Inflammatory macrophage treated with lipopolysaccharide for 4 hours (primary cell): Measurements from ENCODE around the gene MAML2.

Experiments used
- DNase-seq: peaks from one replicate; pipeline ENCODE4 v3.0.0-alpha.2; 2020

MAML2 gene

DNA sequence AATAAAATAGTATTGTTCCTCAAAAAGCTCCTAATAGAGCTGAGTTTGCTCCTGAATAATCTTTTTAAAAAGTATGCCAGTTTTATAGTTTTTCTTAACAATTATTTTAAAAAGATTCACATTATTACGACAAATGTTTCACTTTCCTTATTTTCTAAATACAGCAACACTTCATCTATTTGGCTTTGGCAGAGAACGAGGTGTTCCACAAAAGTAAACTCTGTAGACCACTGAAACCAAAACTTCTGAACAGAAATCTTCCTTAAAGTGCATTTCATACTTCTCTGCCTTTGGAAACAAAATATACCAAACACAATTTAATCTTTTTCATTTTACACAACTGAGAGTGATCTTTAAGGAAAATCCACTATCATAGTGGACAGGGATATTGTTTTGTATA lies 285.5 kb downstream of the MAML2 start:
- DNase-seq, result no peak

- DNase-seq, result no peak
These were observed 286.4 kb downstream of the MAML2 start for GRCh38 chr11:96056576-96056975.

- no peak for DNase-seq
These were observed 287.1 kb downstream of the MAML2 start for GRCh38 chr11:96055706-96056387.

DNA sequence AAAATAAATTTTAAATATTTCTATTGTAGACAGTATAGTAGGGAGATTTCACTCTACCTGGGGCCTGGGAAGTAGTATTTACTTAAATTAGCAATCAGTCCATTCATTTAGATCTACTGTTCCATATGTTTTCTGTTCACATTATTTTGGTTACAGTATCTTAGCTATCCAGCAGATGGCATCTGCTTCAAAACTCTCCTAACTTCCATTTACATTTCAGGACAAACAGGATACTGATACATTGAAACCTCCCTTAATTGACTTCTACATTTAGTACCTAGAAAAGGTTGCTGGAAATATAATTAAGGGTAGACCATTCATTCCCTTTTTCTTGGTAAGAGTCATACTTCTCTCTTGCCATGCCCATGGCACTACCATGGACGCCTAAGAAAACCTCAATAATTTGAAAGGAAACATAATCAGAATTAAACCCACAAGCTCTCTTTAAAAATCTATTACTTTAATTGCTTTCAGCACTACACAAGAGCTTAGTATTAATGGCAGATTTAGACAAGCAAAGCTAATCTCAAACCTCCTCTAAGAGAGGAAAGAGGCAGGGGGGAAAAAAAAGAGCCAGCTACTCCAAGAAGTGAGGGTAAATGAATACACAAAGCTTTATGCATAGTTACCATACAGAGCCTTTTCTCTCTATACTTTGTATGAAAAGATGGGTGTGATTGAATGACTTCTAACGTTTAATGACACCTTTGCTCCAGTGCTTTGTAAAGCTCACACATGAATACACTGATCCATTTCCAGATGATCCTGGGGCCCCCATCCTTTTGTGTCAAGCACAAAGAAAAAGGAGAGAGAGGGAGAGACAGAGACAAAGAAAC lies 287.9 kb downstream of the MAML2 start:
- peak; percentile 26 for DNase-seq

- DNase-seq, result no peak
These were observed 289.9 kb downstream of the MAML2 start for GRCh38 chr11:96052921-96053651.

GRCh38 chr11:96051820-96052219 lies 291.2 kb downstream of the MAML2 start:
- no peak for DNase-seq

- no peak for DNase-seq
These were observed 292.4 kb downstream of the MAML2 start for GRCh38 chr11:96050435-96051182.

- DNase-seq, result peak; percentile 27
These were observed 293.6 kb downstream of the MAML2 start for GRCh38 chr11:96049426-96049825.

GRCh38 chr11:96045622-96046456 lies 297.2 kb downstream of the MAML2 start:
- DNase-seq, result peak; percentile 76

DNA sequence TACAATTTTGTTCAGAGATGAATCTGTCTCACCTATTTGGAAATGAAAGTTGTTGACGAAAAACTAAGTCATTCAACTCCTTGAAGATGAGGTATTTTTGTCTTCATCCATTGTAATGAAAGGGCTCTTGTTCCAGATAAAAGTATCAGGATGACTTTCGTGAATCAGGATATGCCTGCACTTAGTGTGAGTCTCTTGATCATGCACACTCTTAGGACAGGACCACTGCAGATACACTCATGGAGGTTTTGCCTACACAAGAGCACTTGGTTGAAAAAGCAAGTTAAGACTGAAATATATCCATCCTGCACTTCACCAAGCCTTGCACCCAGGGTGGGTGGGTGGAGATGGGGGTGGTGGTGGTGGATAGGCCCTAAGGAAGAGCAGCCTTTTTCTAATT lies 298.2 kb downstream of the MAML2 start:
- no peak for DNase-seq

- no peak for DNase-seq
These were observed 298.7 kb downstream of the MAML2 start for GRCh38 chr11:96044311-96044710.

DNA sequence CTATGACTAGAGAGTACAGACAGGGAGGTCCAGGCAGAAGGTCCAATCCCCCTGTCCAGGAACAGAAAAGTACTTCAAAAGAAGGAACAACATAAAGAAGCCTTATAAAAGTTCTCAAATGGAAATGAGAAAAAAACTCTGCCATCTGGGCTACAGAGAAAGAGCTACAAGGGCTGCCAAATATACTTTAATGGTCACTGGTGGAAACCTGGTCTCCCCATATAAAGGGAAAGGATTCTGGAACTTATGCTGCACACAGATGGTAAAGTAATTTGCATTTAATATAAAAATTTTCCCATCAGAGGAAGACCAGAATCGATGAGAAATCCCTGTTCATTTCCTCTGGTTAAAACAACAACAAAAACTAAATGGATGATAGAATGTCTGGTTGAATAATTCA lies 299.7 kb downstream of the MAML2 start:
- no peak for DNase-seq

DNA sequence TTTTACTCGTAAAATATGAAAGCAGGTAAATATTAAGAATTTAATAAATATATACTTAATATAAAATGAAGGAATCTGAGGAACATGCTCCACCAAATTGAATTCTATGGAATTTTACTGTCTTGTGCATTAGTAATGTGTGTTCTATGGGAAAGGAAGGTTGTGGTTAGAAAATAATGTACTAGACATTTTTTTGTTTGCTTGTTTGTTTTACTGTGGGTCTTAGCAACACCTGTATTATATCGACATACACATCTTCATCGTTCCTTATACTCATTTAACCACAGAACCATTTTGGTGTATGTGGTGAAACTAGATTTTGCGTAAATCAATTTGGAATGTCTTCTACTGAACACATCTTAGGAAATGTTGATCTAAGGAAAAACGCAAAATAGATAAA lies 304.9 kb downstream of the MAML2 start:
- no peak for DNase-seq

DNA sequence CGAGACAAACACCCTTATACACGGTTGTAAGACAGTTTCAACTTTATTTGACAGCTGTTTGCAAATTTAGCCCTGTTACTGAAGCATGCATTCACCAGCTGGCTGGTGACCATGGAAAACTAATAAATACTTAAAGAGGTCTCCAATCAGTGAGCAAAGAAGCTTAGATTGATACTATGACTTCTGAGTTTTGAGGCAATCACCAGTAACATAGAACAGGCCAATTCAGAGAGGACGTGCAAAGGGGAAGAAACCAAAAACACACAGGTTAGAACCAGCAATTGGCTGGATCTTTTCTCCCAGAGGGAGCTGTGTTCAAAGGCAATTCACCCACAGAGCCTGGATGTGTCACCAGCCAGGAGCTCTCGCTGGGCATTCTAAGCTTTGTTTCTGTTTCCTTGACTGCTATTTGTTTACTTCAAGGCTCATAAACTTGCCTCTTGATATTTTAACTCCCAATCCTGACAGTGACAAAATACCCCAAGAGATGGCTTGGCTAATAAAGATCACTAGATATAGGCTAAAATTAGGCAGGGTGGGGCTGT lies 305.5 kb downstream of the MAML2 start:
- DNase-seq, result no peak

GRCh38 chr11:96036863-96037262 lies 306.1 kb downstream of the MAML2 start:
- no peak for DNase-seq

- DNase-seq, result peak; percentile 50
These were observed 307.3 kb downstream of the MAML2 start for GRCh38 chr11:96035740-96036078.

DNA sequence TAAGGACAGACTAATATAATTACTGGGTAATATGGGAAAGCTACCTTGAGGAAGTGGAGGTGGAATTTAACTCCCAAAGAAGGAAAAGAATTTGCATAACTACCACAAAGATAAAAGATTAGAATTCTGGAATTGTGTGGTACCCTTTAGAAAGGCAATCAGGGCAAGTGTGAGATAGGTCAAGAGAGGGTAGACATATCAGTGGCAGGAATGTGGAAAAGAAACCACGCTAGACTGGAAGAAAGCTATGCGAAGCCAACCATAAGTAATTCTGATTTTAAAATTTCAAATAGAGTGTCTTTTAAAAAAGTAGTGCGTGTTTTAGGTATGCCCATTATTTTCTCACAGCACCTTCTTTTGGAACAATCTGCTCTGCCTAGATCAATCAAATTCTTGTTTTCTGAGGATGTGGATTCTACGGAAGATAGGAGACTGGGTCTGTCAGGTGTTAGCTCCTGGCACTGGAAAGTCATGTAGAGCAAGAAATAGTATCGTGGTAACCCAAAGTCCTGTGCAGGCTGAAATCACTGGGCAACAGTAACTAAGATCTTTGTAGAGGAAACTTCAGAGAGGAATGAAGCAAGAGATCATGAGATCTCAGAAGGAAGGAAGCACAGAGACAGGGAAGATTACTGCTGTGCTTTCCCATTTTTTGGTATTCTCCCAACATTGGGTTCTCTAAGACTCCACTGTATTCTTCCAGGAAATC lies 307.8 kb downstream of the MAML2 start:
- peak; percentile 60 for DNase-seq

GRCh38 chr11:96033599-96033998 lies 309.4 kb downstream of the MAML2 start:
- no peak for DNase-seq

DNA sequence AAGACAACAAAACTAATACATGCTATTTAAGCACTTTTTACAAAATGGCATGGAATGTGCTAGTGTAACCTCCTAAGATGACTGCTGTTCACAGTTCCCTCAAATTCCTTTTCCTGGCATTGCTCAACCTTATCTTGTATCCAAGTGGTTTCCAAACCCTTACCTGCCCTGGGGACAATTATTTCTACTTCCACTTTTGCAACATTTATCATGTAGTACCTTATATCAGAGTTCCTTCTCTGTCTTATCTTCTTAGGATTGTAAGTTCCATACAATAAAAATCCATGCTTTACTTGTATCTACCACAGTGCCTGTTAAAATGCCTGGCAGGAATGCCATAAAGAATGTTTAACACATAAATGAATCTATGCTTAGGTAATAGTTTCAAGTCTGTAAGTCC lies 309.9 kb downstream of the MAML2 start:
- DNase-seq, result no peak

DNA sequence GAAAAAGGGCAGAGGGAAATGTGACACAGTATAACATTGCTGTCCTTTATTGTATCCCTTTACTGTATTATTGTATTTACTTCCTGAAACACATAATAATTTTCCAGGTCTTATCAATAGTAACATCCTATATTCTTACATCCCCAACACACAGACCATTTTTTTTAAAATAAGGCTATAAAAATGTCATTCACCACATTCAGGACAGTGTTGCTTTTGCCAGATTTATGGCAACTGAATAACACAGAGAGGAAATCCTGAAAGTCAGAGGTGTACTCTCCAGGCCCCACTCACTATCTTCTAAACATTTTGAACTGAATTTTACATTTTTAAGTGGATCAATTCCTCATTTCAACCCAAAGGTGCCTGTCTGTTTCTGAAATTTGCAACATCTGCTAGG lies 314.2 kb downstream of the MAML2 start:
- no peak for DNase-seq

DNA sequence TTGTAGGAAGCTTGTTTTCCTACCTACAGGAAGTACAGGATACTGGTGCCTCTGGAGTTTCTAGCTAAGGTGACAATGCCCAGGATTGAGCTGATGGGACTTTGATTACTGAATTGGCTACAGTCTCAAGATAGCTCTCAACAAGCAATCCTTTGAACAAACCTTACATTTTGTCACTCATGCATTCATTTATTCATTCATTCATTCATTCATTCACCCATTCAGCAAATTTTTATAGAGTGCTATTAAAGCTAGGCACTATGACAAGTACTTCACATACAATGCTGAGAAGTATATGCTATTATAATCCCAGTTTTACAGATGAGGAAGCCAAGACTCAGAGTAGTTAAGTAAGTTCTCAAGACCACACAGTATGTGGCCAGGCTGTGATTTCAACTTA lies 316.0 kb downstream of the MAML2 start:
- no peak for DNase-seq
